ENCODE results near the gene TBC1D25. TPM values are rescaled to one million over a fixed set of nuclear protein-coding genes. Genes with fewer than 3 reads are reported as not detected.

The TBC1D25 gene
- total RNA-seq, 1 experiment from 2014 or later, result 18.2 TPM

GRCh38 chrX:48569958-48570357 lies 30.4 kb downstream of the TBC1D25 start:
- intact Hi-C loops (cut with micrococcal nuclease), result no loop called here
- CTCF ChIA-PET, result interaction anchor here (0.8 kb wide), 1 partner anchor 25 kb away, joined by 3 read pairs; no protein-coding TSS in a partner anchor
- no peaks in the 10 kb centered on the region for H3K9me3 Mint-ChIP-seq (ENCODE audit: unreplicated experiment)
- no TSS peak for BruUV-seq (replicated peaks)
- no peak overlapping the region for H3K27ac Mint-ChIP-seq (ENCODE audit: low read depth, unreplicated experiment)
- POLR2A ChIA-PET, result no interaction called here
- peaks cover 6% of the 10 kb centered on the region for H3K4me1 Mint-ChIP-seq (ENCODE audit: insufficient read depth, unreplicated experiment)
- H3K4me3 Mint-ChIP-seq (ENCODE audit: unreplicated experiment), result no peak overlapping the region
- no peak for DNase-seq (ENCODE audit: unreplicated experiment)
- H3K36me3 Mint-ChIP-seq (ENCODE audit: insufficient read depth, unreplicated experiment), result peaks cover 5% of the 10 kb centered on the region
- TF ChIP-seq, protein P1, sequence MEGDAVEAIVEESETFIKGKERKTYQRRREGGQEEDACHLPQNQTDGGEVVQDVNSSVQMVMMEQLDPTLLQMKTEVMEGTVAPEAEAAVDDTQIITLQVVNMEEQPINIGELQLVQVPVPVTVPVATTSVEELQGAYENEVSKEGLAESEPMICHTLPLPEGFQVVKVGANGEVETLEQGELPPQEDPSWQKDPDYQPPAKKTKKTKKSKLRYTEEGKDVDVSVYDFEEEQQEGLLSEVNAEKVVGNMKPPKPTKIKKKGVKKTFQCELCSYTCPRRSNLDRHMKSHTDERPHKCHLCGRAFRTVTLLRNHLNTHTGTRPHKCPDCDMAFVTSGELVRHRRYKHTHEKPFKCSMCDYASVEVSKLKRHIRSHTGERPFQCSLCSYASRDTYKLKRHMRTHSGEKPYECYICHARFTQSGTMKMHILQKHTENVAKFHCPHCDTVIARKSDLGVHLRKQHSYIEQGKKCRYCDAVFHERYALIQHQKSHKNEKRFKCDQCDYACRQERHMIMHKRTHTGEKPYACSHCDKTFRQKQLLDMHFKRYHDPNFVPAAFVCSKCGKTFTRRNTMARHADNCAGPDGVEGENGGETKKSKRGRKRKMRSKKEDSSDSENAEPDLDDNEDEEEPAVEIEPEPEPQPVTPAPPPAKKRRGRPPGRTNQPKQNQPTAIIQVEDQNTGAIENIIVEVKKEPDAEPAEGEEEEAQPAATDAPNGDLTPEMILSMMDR (IDR thresholded peaks at IDR 0.05; ENCODE audit: unreplicated experiment), result no peak
- H3K27me3 Mint-ChIP-seq (ENCODE audit: insufficient read depth, unreplicated experiment), result no peaks in the 10 kb centered on the region

GRCh38 chrX:48573690-48574269 lies 34.3 kb downstream of the TBC1D25 start:
- Mint-ChIP-seq H3K4me1 (ENCODE audit: insufficient read depth, unreplicated experiment) (peaks cover 6% of the 10 kb centered on the region), H3K36me3 (ENCODE audit: insufficient read depth, unreplicated experiment) (peaks cover 43% of the 10 kb centered on the region), H3K27me3 (ENCODE audit: insufficient read depth, unreplicated experiment) (no peaks in the 10 kb centered on the region), H3K4me3 (ENCODE audit: unreplicated experiment) (peak overlapping the region; percentile 77), H3K27ac (ENCODE audit: low read depth, unreplicated experiment) (peak overlapping the region; percentile 100), H3K9me3 (ENCODE audit: unreplicated experiment) (no peaks in the 10 kb centered on the region)
- TF ChIP-seq, protein P1 (IDR thresholded peaks at IDR 0.05; ENCODE audit: unreplicated experiment), result no peak
- CTCF ChIA-PET, result no interaction called here
- intact Hi-C loops (cut with micrococcal nuclease), result loop anchor here (1.0 to 2.0 kb wide), 4 partner anchors 17 to 43 kb away; partner anchors contain the start of genes TBC1D25 and WDR13
- TSS peak; percentile 86 for BruUV-seq (replicated peaks)
- DNase-seq (ENCODE audit: unreplicated experiment), result no peak
- POLR2A ChIA-PET, result interaction anchor here (0.6 to 1.9 kb wide), 18 partner anchors 8 to 1321 kb away, joined by 3 to 31 read pairs (median 5); partner anchors contain the start of genes EBP, PQBP1, SLC35A2 and TBC1D25

DNA sequence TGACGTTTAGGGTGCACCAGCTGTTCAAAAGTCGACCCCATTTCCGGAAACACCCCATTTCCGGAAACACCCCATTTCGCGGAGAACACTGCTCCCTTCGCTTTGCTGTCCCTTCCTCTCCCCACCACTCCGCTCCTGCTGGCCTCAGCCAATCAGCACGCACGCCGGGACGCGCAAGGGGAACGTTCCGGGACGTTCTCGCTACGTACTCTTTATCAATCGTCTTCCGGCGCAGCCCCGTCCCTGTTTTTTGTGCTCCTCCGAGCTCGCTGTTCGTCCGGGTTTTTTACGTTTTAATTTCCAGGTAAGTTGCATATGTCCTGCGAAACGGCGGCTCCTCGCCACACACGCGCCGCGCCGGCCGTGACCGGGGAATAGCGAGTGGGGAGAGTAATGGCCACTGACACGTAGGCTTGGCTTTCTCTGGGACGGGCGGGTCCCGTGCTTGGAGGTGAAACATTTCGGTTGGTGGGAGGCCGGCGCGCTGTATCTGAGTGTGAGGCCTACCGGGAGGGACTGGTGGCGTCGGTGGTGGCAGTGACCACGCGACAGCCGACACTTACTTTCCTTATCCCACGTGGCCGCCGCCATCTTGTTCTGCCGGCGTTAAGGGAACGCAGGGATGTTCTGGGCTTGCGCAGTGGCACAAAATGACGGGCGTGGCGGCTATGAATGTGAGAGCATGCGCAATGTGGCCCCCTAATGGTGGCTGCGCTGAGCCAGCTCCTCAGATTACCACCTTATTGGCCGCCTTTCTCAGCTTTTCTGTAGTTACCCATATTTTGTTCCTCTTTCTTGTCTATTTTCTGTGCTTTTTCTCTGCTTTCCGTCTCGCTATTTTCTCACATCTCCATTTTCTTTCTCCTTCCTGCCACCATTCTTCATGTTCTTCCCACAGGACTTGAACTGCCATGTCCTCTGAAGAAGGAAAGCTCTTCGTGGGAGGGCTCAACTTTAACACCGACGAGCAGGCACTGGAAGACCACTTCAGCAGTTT lies 35.1 kb downstream of the TBC1D25 start, which contains the start of gene RBM3:
TSS of gene RBM3 (plus strand) at position 215 of the 997 bp plus-strand sequence. CDS start at position 912, 697 bp downstream.
- H3K4me3 Mint-ChIP-seq (ENCODE audit: unreplicated experiment), result peak within 1 kb of the TSS; percentile 77
- CTCF ChIA-PET, result no interaction called here
- TSS peak; percentile 58 for BruUV-seq (replicated peaks)
- H3K27ac Mint-ChIP-seq (ENCODE audit: low read depth, unreplicated experiment), result peak within 1 kb of the TSS; percentile 100
- peaks cover 6% of the 10 kb centered on the region for H3K4me1 Mint-ChIP-seq (ENCODE audit: insufficient read depth, unreplicated experiment)
- H3K27me3 Mint-ChIP-seq (ENCODE audit: insufficient read depth, unreplicated experiment), result no peaks in the 10 kb centered on the region
- peak; percentile 88 for DNase-seq (ENCODE audit: unreplicated experiment)
- TF ChIP-seq, protein P1 (IDR thresholded peaks at IDR 0.05; ENCODE audit: unreplicated experiment), result no peak
- no peaks in the 10 kb centered on the region for H3K9me3 Mint-ChIP-seq (ENCODE audit: unreplicated experiment)
- peaks cover 51% of the 10 kb centered on the region for H3K36me3 Mint-ChIP-seq (ENCODE audit: insufficient read depth, unreplicated experiment)
- intact Hi-C loops (cut with micrococcal nuclease), result loop anchor here (1.0 to 2.0 kb wide), 4 partner anchors 16 to 44 kb away; partner anchors contain the start of genes TBC1D25 and WDR13
- POLR2A ChIA-PET, result interaction anchor here (0.6 to 1.9 kb wide), 20 partner anchors 9 to 1321 kb away, joined by 3 to 31 read pairs (median 5); partner anchors contain the start of genes EBP, PQBP1, SLC35A2 and TBC1D25

Data from MCF 10A (cell line).